ENCODE results near the gene TRPV3.
A peak's percentile ranks its signal among the peaks of the same experiment; 100 is the strongest.

The TRPV3 gene

GRCh38 chr17:3546521-3546920, 11.1 kb downstream of the TRPV3 start:
- no peak for DNase-seq

GRCh38 chr17:3545151-3545550, 12.5 kb downstream of the TRPV3 start:
- DNase-seq, result no peak

GRCh38 chr17:3544365-3544764, 13.2 kb downstream of the TRPV3 start:
- no peak for DNase-seq

- DNase-seq, result no peak
Observed at GRCh38 chr17:3543453-3543852, 14.2 kb downstream of the TRPV3 start.

- no peak for DNase-seq
Observed at GRCh38 chr17:3542410-3543088, 15.1 kb downstream of the TRPV3 start.

GRCh38 chr17:3539881-3540540, 17.6 kb downstream of the TRPV3 start:
- DNase-seq, result no peak

GRCh38 chr17:3536716-3537115, 20.9 kb downstream of the TRPV3 start:
- DNase-seq, result no peak

- peak; percentile 70 for DNase-seq
Observed at GRCh38 chr17:3535253-3535995, 22.2 kb downstream of the TRPV3 start.

- DNase-seq, result no peak
Observed at GRCh38 chr17:3534881-3535252, 22.7 kb downstream of the TRPV3 start.

- DNase-seq, result no peak
Observed at GRCh38 chr17:3533752-3534151, 23.9 kb downstream of the TRPV3 start.

GRCh38 chr17:3532859-3533142, 24.8 kb downstream of the TRPV3 start:
- no peak for DNase-seq

GRCh38 chr17:3532106-3532858, 25.3 kb downstream of the TRPV3 start:
- no peak for DNase-seq

GRCh38 chr17:3531266-3532101, 26.1 kb downstream of the TRPV3 start:
- no peak for DNase-seq

GRCh38 chr17:3529817-3530741, 27.5 kb downstream of the TRPV3 start:
- no peak for DNase-seq

- DNase-seq, result no peak
Observed at GRCh38 chr17:3528880-3529511, 28.6 kb downstream of the TRPV3 start.

GRCh38 chr17:3528403-3528851, 29.2 kb downstream of the TRPV3 start:
- DNase-seq, result no peak

GRCh38 chr17:3527896-3528295, 29.7 kb downstream of the TRPV3 start:
- no peak for DNase-seq

GRCh38 chr17:3527468-3527867, 30.1 kb downstream of the TRPV3 start:
- DNase-seq, result no peak

- DNase-seq, result no peak
Observed at GRCh38 chr17:3526971-3527370, 30.6 kb downstream of the TRPV3 start.

GRCh38 chr17:3526491-3526890, 31.1 kb downstream of the TRPV3 start:
- no peak for DNase-seq

GRCh38 chr17:3524024-3524423, 33.6 kb downstream of the TRPV3 start:
- DNase-seq, result no peak

Data from DMS79 (cell line).